GM23338 (cell line): ENCODE measurements around the gene PPP1R14B. TPM values are rescaled to one million over a fixed set of nuclear protein-coding genes. Genes with fewer than 3 reads are reported as not detected.

Experiments
- ATAC-seq: fragments of 200-7000 bp; cut with Tn5 transposase; 3 replicates; pipeline ENCODE4 v1.9.1; 2020
- DNase-seq: peaks from one replicate; pipeline ENCODE4 v3.0.0-alpha.2; 2015; ENCODE audit warnings: low spot score
- H2AFZ ChIP-seq: fragments of 200-600 bp; sonication (generic); 2 replicates; pipeline ENCODE4 v1.8.0; 2016; ENCODE audit warnings: antibody characterized with exemption, mild to moderate bottlenecking, moderate library complexity
- H3F3A ChIP-seq: fragments of 200-600 bp; sonication (generic); replicated peaks from 2 replicates; pipeline ENCODE4 v1.8.0; 2017; ENCODE audit warnings: antibody characterized with exemption, mixed run types, low read depth
- H3K27ac ChIP-seq: fragments of 200-600 bp; sonication (generic); 2 replicates; pipeline ENCODE4 v1.6.1; 2016; ENCODE audit warnings: low read depth
- H3K27me3 ChIP-seq: fragments of 200-600 bp; sonication (generic); 2 replicates; pipeline ENCODE4 v1.8.0; 2016; ENCODE audit warnings: mild to moderate bottlenecking, mixed run types, moderate library complexity; ENCODE audit not compliant: insufficient read depth
- H3K36me3 ChIP-seq: fragments of 200-600 bp; sonication (generic); 2 replicates; pipeline ENCODE4 v1.8.0; 2016; ENCODE audit warnings: mild to moderate bottlenecking; ENCODE audit not compliant: insufficient read depth
- H3K4me1 ChIP-seq: fragments of 200-600 bp; sonication (generic); 2 replicates; pipeline ENCODE4 v1.8.0; 2016; ENCODE audit warnings: mild to moderate bottlenecking, moderate library complexity; ENCODE audit not compliant: insufficient read depth
- H3K4me2 ChIP-seq: fragments of 200-600 bp; sonication (generic); 2 replicates; pipeline ENCODE4 v1.7.1; 2017; ENCODE audit warnings: mixed run types
- H3K4me3 ChIP-seq: fragments of 200-600 bp; sonication (generic); 2 replicates; pipeline ENCODE4 v1.6.1; 2016; ENCODE audit warnings: mixed run types
- H3K79me2 ChIP-seq: fragments of 200-600 bp; sonication (generic); replicated peaks from 2 replicates; pipeline ENCODE4 v1.8.0; 2017; ENCODE audit warnings: mild to moderate bottlenecking; ENCODE audit not compliant: insufficient read depth
- H3K9me2 ChIP-seq: fragments of 200-600 bp; sonication (generic); 2 replicates; pipeline ENCODE4 v1.8.0; 2017; ENCODE audit not compliant: insufficient read depth
- H4K20me1 ChIP-seq: fragments of 200-600 bp; sonication (generic); replicated peaks from 2 replicates; pipeline ENCODE4 v1.8.0; 2017; ENCODE audit warnings: mild to moderate bottlenecking; ENCODE audit not compliant: insufficient read depth
- H3K27ac Mint-ChIP-seq: 2 replicates; pipeline ENCODE4 v1.8.0; 2020; ENCODE audit warnings: inconsistent platforms, mild to moderate bottlenecking, moderate library complexity, mixed read lengths
- H3K27me3 Mint-ChIP-seq: 3 replicates; pipeline ENCODE4 v1.8.0; 2022; ENCODE audit warnings: low read depth, mild to moderate bottlenecking, moderate library complexity, mixed read lengths, inconsistent platforms; ENCODE audit not compliant: insufficient read depth, poor library complexity
- H3K36me3 Mint-ChIP-seq: 3 replicates; pipeline ENCODE4 v1.8.0; 2021; ENCODE audit warnings: low read depth, mild to moderate bottlenecking, inconsistent platforms, moderate library complexity, mixed read lengths
- H3K4me1 Mint-ChIP-seq: 3 replicates; pipeline ENCODE4 v1.8.0; 2020; ENCODE audit warnings: mild to moderate bottlenecking, inconsistent platforms, mixed read lengths
- H3K4me3 Mint-ChIP-seq: 3 replicates; pipeline ENCODE4 v1.8.0; 2021; ENCODE audit warnings: moderate library complexity, mild to moderate bottlenecking, inconsistent platforms, mixed read lengths
- H3K9me3 Mint-ChIP-seq: 3 replicates; pipeline ENCODE4 v1.8.0; 2020; ENCODE audit warnings: moderate library complexity, mild to moderate bottlenecking, inconsistent platforms, mixed read lengths
- CREB1 ChIP-seq: fragments of 250-450 bp; sonication (Bioruptor Pico); IDR thresholded peaks from 2 replicates; pipeline ENCODE4 v1.5.0; 2020; ENCODE audit warnings: low read depth, mild to moderate bottlenecking, moderate library complexity
- CTCF ChIP-seq, 2 experiments: fragments of 200-600 bp in 1 of 2; sonication (generic) in 1 of 2; conservative IDR thresholded peaks; 2 replicates each; pipeline versions ENCODE4 v1.5.1 to v1.6.1; 2016 to 2017; ENCODE audit warnings: antibody characterized with exemption in 2 of 2, low read depth in 2 of 2, mild to moderate bottlenecking in 2 of 2, moderate library complexity in 1 of 2
- EZH2 ChIP-seq: fragments of 200-600 bp; sonication (generic); IDR thresholded peaks from one replicate; pipeline ENCODE4 v1.8.0; 2017; ENCODE audit warnings: antibody characterized with exemption, mild to moderate bottlenecking, low read depth; ENCODE audit not compliant: unreplicated experiment
- EZH2phosphoT487 ChIP-seq: fragments of 200-600 bp; sonication (generic); IDR thresholded peaks from one replicate; pipeline ENCODE4 v1.8.1; 2018; ENCODE audit warnings: antibody characterized with exemption; ENCODE audit not compliant: unreplicated experiment
- JUNB ChIP-seq: IDR thresholded peaks from one replicate; pipeline ENCODE4 v1.6.1; 2016; ENCODE audit warnings: antibody characterized with exemption; ENCODE audit not compliant: unreplicated experiment
- NANOG ChIP-seq: IDR thresholded peaks from 2 replicates; pipeline ENCODE4 v1.6.1; 2016; ENCODE audit warnings: antibody characterized with exemption, borderline replicate concordance
- POLR2AphosphoS5 ChIP-seq: IDR thresholded peaks from 2 replicates; pipeline ENCODE4 v1.6.1; 2016; ENCODE audit warnings: antibody characterized with exemption, low read depth
- REST ChIP-seq: IDR thresholded peaks from one replicate; pipeline ENCODE4 v1.6.1; 2018; ENCODE audit warnings: antibody characterized with exemption; ENCODE audit not compliant: unreplicated experiment
- ZNF114 ChIP-seq: fragments of 250-450 bp; sonication (Bioruptor Pico); IDR thresholded peaks from 2 replicates; pipeline ENCODE4 v1.5.0; 2020; ENCODE audit warnings: mild to moderate bottlenecking, moderate library complexity
- ZNF331 ChIP-seq: fragments of 250-450 bp; sonication (Bioruptor Pico); IDR thresholded peaks from 2 replicates; pipeline ENCODE4 v1.5.0; 2020; ENCODE audit warnings: low read depth, mild to moderate bottlenecking, moderate library complexity
- ZNF462 ChIP-seq: fragments of 250-450 bp; sonication (Bioruptor Pico); IDR thresholded peaks from 2 replicates; pipeline ENCODE4 v1.5.0; 2020; ENCODE audit warnings: mild to moderate bottlenecking, moderate library complexity
- polyA plus RNA-seq: library from polyadenylated mRNA; unstranded; fragments of >200 nt; fragmentation: Nextera tagmentation; extraction: Ambion mirVana; gene quantifications from 2 replicates; pipeline ENCODE4 v1.2.1, GENCODE V29; 2016
- total RNA-seq: library from RNA; depleted of rRNA; stranded (reverse); fragments of >200 nt; shearing (Covaris generic); gene quantifications from 2 replicates; pipeline ENCODE4 v1.2.3, GENCODE V29; 2014

The PPP1R14B gene
- total and polyA plus RNA-seq, 2 experiments from 2014 or later: 250 to 315 TPM

GRCh38 chr11:64219354-64219684, 27.4 kb downstream of the PPP1R14B start:
- Mint-ChIP-seq H3K4me1 (peaks cover 4% of the 10 kb centered on the region; the same call in 1 of the 3 replicates), H3K27me3 (peaks cover 5% of the 10 kb centered on the region), H3K27ac (no peak overlapping the region), H3K4me3 (no peak overlapping the region), H3K36me3 (peaks cover 11% of the 10 kb centered on the region; the same call in 2 of the 3 replicates), H3K9me3 (no peaks in the 10 kb centered on the region)
- Histone ChIP-seq H3K4me1 (no peaks in the 10 kb centered on the region), H4K20me1 (no peaks in the 10 kb centered on the region), H3K27ac (no peak overlapping the region), H3K4me3 (no peak overlapping the region), H3K27me3 (no peaks in the 10 kb centered on the region), H3K79me2 (no peaks in the 10 kb centered on the region), H3K4me2 (no peak overlapping the region), H2AFZ (no peak overlapping the region), H3F3A (0 out of 2 replicates have a peak, but pooled peaks cover 3% of the 10 kb centered on the region), H3K9me2 (no peaks in the 10 kb centered on the region), H3K36me3 (peaks cover 4% of the 10 kb centered on the region; the same call in 1 of the 2 replicates)
- TF ChIP-seq ZNF114 (no peak), JUNB (no peak), POLR2AphosphoS5 (no peak), NANOG (no peak), ZNF462 (CRISPR knock-in tag) (no peak), REST (no peak), CTCF (conservative IDR thresholded peaks at IDR 0.05; ENCODE audit: low read depth in 2 of 2) (no peak), EZH2 (no peak), EZH2phosphoT487 (no peak), ZNF331 (CRISPR knock-in tag) (no peak), CREB1 (no peak)
- ATAC-seq (no peak), DNase-seq (no peak)
